Measurements from ENCODE around the gene TMEM117.
"Not testable (repeated sequence)": the region's sequence is repeated elsewhere in the genome, so short reads cannot be mapped to it uniquely, and the experiment has no call there.

TMEM117 gene

GRCh38 chr12:44159862-44160261 lies 324.0 kb downstream of the TMEM117 start:
- no peak for DNase-seq
- peaks cover 0 to under 1% (median 0%) of the 10 kb centered on the region in 4 donors for H3K4me1 ChIP-seq
- no peaks in the 10 kb centered on the region for H3K36me3 ChIP-seq
- intact Hi-C loops (cut with DNase I; ENCODE audit: low total_unique reads): no loop called here
- TF ChIP-seq CTCF (IDR thresholded peaks at IDR 0.05): no peak
- no peak overlapping the region for H3K27ac ChIP-seq
- H3K9me3 ChIP-seq: no peaks in the 10 kb centered on the region
- no peaks in the 10 kb centered on the region for H3K27me3 ChIP-seq
- no peak overlapping the region for H3K4me3 ChIP-seq

- H3K27me3 ChIP-seq: no peaks in the 10 kb centered on the region
- intact Hi-C loops (cut with DNase I; ENCODE audit: low total_unique reads): no loop called here
- TF ChIP-seq CTCF (IDR thresholded peaks at IDR 0.05): no peak
- no peak overlapping the region for H3K27ac ChIP-seq
- no peak overlapping the region for H3K4me3 ChIP-seq
- H3K36me3 ChIP-seq: no peaks in the 10 kb centered on the region
- H3K9me3 ChIP-seq: no peaks in the 10 kb centered on the region
- DNase-seq: no peak
- H3K4me1 ChIP-seq: no peaks in the 10 kb centered on the region
Measured at GRCh38 chr12:44162961-44163360, 327.1 kb downstream of the TMEM117 start.

DNA sequence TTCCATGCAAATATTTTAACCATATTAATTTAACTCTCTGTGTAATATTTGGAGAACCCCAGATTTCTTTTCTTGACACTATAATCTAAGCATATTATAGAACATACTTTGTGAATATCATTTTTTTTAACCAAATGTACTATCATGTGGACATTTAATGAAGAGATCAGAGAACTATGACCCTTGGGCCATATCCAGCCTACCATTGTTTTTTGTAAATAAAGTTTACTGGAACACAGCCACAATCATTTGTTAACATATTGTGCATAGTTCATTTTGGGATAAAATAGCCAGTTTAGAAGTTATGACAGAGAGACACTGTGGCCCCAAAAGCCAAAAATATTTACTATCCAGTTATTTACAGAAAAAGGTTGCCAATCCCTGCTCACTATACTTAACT lies 338.2 kb downstream of the TMEM117 start:
- no peaks in the 10 kb centered on the region for H3K9me3 ChIP-seq
- H3K4me1 ChIP-seq: no peaks in the 10 kb centered on the region
- no peak overlapping the region for H3K27ac ChIP-seq
- no peaks in the 10 kb centered on the region for H3K36me3 ChIP-seq
- H3K4me3 ChIP-seq: no peak overlapping the region
- intact Hi-C loops (cut with DNase I; ENCODE audit: low total_unique reads): no loop called here
- TF ChIP-seq CTCF (IDR thresholded peaks at IDR 0.05): no peak
- DNase-seq: no peak
- no peaks in the 10 kb centered on the region for H3K27me3 ChIP-seq

- Histone ChIP-seq H3K4me3 (no peak overlapping the region), H3K9me3 (no peaks in the 10 kb centered on the region), H3K27ac (no peak overlapping the region), H3K27me3 (no peaks in the 10 kb centered on the region), H3K4me1 (no peaks in the 10 kb centered on the region), H3K36me3 (peaks cover 0 to 4% (median 0%) of the 10 kb centered on the region in 3 donors)
- no peak for DNase-seq
- TF ChIP-seq CTCF (IDR thresholded peaks at IDR 0.05): no peak
- intact Hi-C loops (cut with DNase I; ENCODE audit: low total_unique reads): no loop called here
Measured at GRCh38 chr12:44184499-44185206, 348.8 kb downstream of the TMEM117 start.

DNA sequence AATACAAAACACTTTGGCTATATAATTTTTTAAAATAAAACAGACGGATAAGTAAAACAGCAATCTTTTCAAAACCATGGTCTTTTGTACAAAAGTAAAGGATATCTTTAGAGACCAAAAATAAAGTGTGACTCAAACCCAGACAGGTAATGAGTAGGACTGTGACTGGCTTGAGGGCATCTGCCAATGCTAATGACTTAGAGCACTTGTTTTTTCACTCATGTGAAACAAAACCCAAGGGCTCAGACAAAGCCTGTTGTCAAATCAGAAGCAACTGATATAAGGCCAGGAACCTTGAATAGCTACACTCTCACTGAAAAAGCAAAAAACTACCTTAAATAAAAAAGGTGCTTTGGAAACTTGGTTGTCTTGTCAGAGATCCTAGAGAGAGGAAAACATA lies 357.4 kb downstream of the TMEM117 start:
- Histone ChIP-seq H3K27me3 (no peaks in the 10 kb centered on the region), H3K4me1 (no peaks in the 10 kb centered on the region), H3K36me3 (no peaks in the 10 kb centered on the region), H3K27ac (no peak overlapping the region), H3K9me3 (no peaks in the 10 kb centered on the region), H3K4me3 (no peak overlapping the region)
- DNase-seq: no peak
- TF ChIP-seq CTCF (IDR thresholded peaks at IDR 0.05): no peak
- intact Hi-C loops (cut with DNase I; ENCODE audit: low total_unique reads): no loop called here

- H3K27me3 ChIP-seq; DNase-seq; H3K27ac ChIP-seq; intact Hi-C loops (cut with DNase I; ENCODE audit: low total_unique reads); H3K36me3 ChIP-seq; H3K4me1 ChIP-seq; H3K4me3 ChIP-seq; H3K9me3 ChIP-seq: not testable (repeated sequence)
Measured at GRCh38 chr12:44195719-44196118, 359.8 kb downstream of the TMEM117 start.
